ENCODE measurements around the gene TMEM232. TPM values are rescaled to one million over a fixed set of nuclear protein-coding genes. Genes with fewer than 3 reads are reported as not detected.

The TMEM232 gene
- 10 to 100 TPM in 1 of 4 donors, 1 to 10 TPM in 2, not detected in 1; 1.3 to 19.3 (median 7.1) TPM for total RNA-seq

GRCh38 chr5:110726249-110727024 lies at the start of gene TMEM232:
Gene TMEM232, minus strand, starts transcription at chr5:110726671. Its CDS starts 59,319 bp downstream, at chr5:110667352.
- H3K27ac ChIP-seq, result no peak within 1 kb of the TSS
- H3K27me3 ChIP-seq, result no peaks in the 10 kb centered on the region
- no peaks in the 10 kb centered on the region for H3K4me1 ChIP-seq
- no peaks in the 10 kb centered on the region for H3K36me3 ChIP-seq
- H3K9me3 ChIP-seq, result no peaks in the 10 kb centered on the region
- H3K4me3 ChIP-seq, result peak within 1 kb of the TSS; percentile 10 to 28
- peak; percentile 48 to 49 for DNase-seq
- TF ChIP-seq CTCF (IDR thresholded peaks at IDR 0.05) (no peak), POLR2A (IDR thresholded peaks at IDR 0.05) (no peak)
- intact Hi-C loops (cut with DNase I; ENCODE audit: low total_unique reads), result no loop called here

- H3K4me1 ChIP-seq, result no peaks in the 10 kb centered on the region
- TF ChIP-seq CTCF (IDR thresholded peaks at IDR 0.05), result no peak
- TF ChIP-seq POLR2A (IDR thresholded peaks at IDR 0.05), result no peak
- H3K9me3 ChIP-seq, result no peaks in the 10 kb centered on the region
- no peaks in the 10 kb centered on the region for H3K27me3 ChIP-seq
- H3K4me3 ChIP-seq, result no peak overlapping the region
- no peak overlapping the region for H3K27ac ChIP-seq
- no peaks in the 10 kb centered on the region for H3K36me3 ChIP-seq
- intact Hi-C loops (cut with DNase I; ENCODE audit: low total_unique reads), result no loop called here
- no peak for DNase-seq
Measured at GRCh38 chr5:110770286-110770685, 43.8 kb upstream of the TMEM232 start.

- DNase-seq, result peak in 1 of 2 donors; percentile 18
- no peaks in the 10 kb centered on the region for H3K27me3 ChIP-seq
- H3K9me3 ChIP-seq, result no peaks in the 10 kb centered on the region
- no peaks in the 10 kb centered on the region for H3K36me3 ChIP-seq
- intact Hi-C loops (cut with DNase I; ENCODE audit: low total_unique reads), result no loop called here
- no peaks in the 10 kb centered on the region for H3K4me1 ChIP-seq
- H3K27ac ChIP-seq, result peak overlapping the region in 1 of 2 donors; percentile 42
- TF ChIP-seq CTCF (IDR thresholded peaks at IDR 0.05) (no peak), POLR2A (IDR thresholded peaks at IDR 0.05) (no peak)
- no peak overlapping the region for H3K4me3 ChIP-seq
Measured at GRCh38 chr5:110769000-110769681, 42.7 kb upstream of the TMEM232 start.

- no peak for DNase-seq
- Histone ChIP-seq H3K27me3 (no peaks in the 10 kb centered on the region), H3K27ac (peak overlapping the region in 1 of 2 donors; percentile 42), H3K9me3 (no peaks in the 10 kb centered on the region), H3K4me3 (no peak overlapping the region), H3K36me3 (no peaks in the 10 kb centered on the region), H3K4me1 (no peaks in the 10 kb centered on the region)
- intact Hi-C loops (cut with DNase I; ENCODE audit: low total_unique reads), result no loop called here
- TF ChIP-seq CTCF (IDR thresholded peaks at IDR 0.05) (no peak), POLR2A (IDR thresholded peaks at IDR 0.05) (no peak)
Measured at GRCh38 chr5:110768138-110768860, 41.8 kb upstream of the TMEM232 start.
